IPS-15b (cell line): Measurements from ENCODE around the gene RAB36.
"Not testable (repeated sequence)": the region's sequence is repeated elsewhere in the genome, so short reads cannot be mapped to it uniquely, and the experiment has no call there.

Source experiments
- H3K27me3 ChIP-seq: one replicate; pipeline ENCODE4 v1.6.1; 2013; ENCODE audit warnings: low read length; ENCODE audit not compliant: control insufficient read depth, insufficient read depth
- H3K36me3 ChIP-seq: one replicate; pipeline ENCODE4 v1.6.1; 2013; ENCODE audit warnings: low read length; ENCODE audit not compliant: control insufficient read depth, insufficient read depth
- H3K4me1 ChIP-seq: one replicate; pipeline ENCODE4 v1.6.1; 2013; ENCODE audit warnings: mild to moderate bottlenecking, low read length; ENCODE audit not compliant: control insufficient read depth, insufficient read depth
- H3K4me3 ChIP-seq: one replicate; pipeline ENCODE4 v1.5.1; 2013; ENCODE audit warnings: low read depth, low read length
- H3K9ac ChIP-seq: one replicate; pipeline ENCODE4 v1.6.1; 2013; ENCODE audit warnings: low read depth, mild to moderate bottlenecking, low read length
- H3K9me3 ChIP-seq: one replicate; pipeline ENCODE4 v1.6.1; 2013; ENCODE audit warnings: mild to moderate bottlenecking, low read length; ENCODE audit not compliant: control insufficient read depth, insufficient read depth

The RAB36 gene

GRCh38 chr22:23133922-23134321 lies 11.4 kb upstream of the RAB36 start:
- no peaks in the 10 kb centered on the region for H3K36me3 ChIP-seq
- H3K9me3 ChIP-seq, result no peaks in the 10 kb centered on the region
- no peaks in the 10 kb centered on the region for H3K4me1 ChIP-seq

GRCh38 chr22:23136991-23137390 lies 8.3 kb upstream of the RAB36 start:
- H3K4me3 ChIP-seq, H3K36me3 ChIP-seq, H3K4me1 ChIP-seq, H3K9ac ChIP-seq, H3K9me3 ChIP-seq, H3K27me3 ChIP-seq: not testable (repeated sequence)

More at GRCh38 chr22:23133922-23134321, 11.4 kb upstream of the RAB36 start:
- Histone ChIP-seq H3K4me3 (no peak overlapping the region), H3K9ac (no peak overlapping the region), H3K27me3 (no peaks in the 10 kb centered on the region)

- H3K27me3 ChIP-seq, result no peaks in the 10 kb centered on the region
- no peaks in the 10 kb centered on the region for H3K9me3 ChIP-seq
- no peak overlapping the region for H3K9ac ChIP-seq
- no peaks in the 10 kb centered on the region for H3K36me3 ChIP-seq
- H3K4me1 ChIP-seq, result peaks cover 3% of the 10 kb centered on the region
- H3K4me3 ChIP-seq, result no peak overlapping the region
These were observed 7.8 kb upstream of the RAB36 start for GRCh38 chr22:23137468-23137867.

- H3K4me1 ChIP-seq, result peaks cover 3% of the 10 kb centered on the region
- H3K9ac ChIP-seq, result no peak overlapping the region
- H3K4me3 ChIP-seq, result no peak overlapping the region
- H3K36me3 ChIP-seq, result no peaks in the 10 kb centered on the region
- no peaks in the 10 kb centered on the region for H3K27me3 ChIP-seq
- H3K9me3 ChIP-seq, result no peaks in the 10 kb centered on the region
These were observed 7.2 kb upstream of the RAB36 start for GRCh38 chr22:23137905-23138561.

GRCh38 chr22:23138584-23139435 lies 6.5 kb upstream of the RAB36 start:
- H3K4me1 ChIP-seq, result peaks cover 3% of the 10 kb centered on the region
- no peak overlapping the region for H3K9ac ChIP-seq
- H3K9me3 ChIP-seq, result no peaks in the 10 kb centered on the region
- no peaks in the 10 kb centered on the region for H3K27me3 ChIP-seq
- no peaks in the 10 kb centered on the region for H3K36me3 ChIP-seq
- H3K4me3 ChIP-seq, result no peak overlapping the region

GRCh38 chr22:23140385-23140784 lies 4.9 kb upstream of the RAB36 start:
- H3K36me3 ChIP-seq, result no peaks in the 10 kb centered on the region
- peaks cover 6% of the 10 kb centered on the region for H3K4me1 ChIP-seq
- no peaks in the 10 kb centered on the region for H3K9me3 ChIP-seq
- H3K4me3 ChIP-seq, result no peak overlapping the region
- H3K9ac ChIP-seq, result no peak overlapping the region
- peaks cover 4% of the 10 kb centered on the region for H3K27me3 ChIP-seq

- Histone ChIP-seq H3K9ac (no peak overlapping the region), H3K27me3 (peaks cover 16% of the 10 kb centered on the region), H3K36me3 (no peaks in the 10 kb centered on the region), H3K4me1 (peaks cover 9% of the 10 kb centered on the region), H3K9me3 (no peaks in the 10 kb centered on the region), H3K4me3 (no peak overlapping the region)
These were observed 2.7 kb upstream of the RAB36 start for GRCh38 chr22:23142546-23143105.

GRCh38 chr22:23143119-23143518 lies 2.2 kb upstream of the RAB36 start:
- H3K4me3 ChIP-seq, result no peak overlapping the region
- H3K36me3 ChIP-seq, result no peaks in the 10 kb centered on the region
- H3K9me3 ChIP-seq, result no peaks in the 10 kb centered on the region
- peaks cover 9% of the 10 kb centered on the region for H3K4me1 ChIP-seq
- no peak overlapping the region for H3K9ac ChIP-seq
- peaks cover 16% of the 10 kb centered on the region for H3K27me3 ChIP-seq

GRCh38 chr22:23144432-23144831 lies 845 bp upstream of the RAB36 start:
- peak overlapping the region; percentile 61 for H3K4me3 ChIP-seq
- no peaks in the 10 kb centered on the region for H3K36me3 ChIP-seq
- H3K9ac ChIP-seq, result no peak overlapping the region
- H3K27me3 ChIP-seq, result peaks cover 16% of the 10 kb centered on the region
- peaks cover 10% of the 10 kb centered on the region for H3K4me1 ChIP-seq
- H3K9me3 ChIP-seq, result no peaks in the 10 kb centered on the region

GRCh38 chr22:23145878-23146470 lies 697 bp downstream of the RAB36 start:
- Histone ChIP-seq H3K9ac (no peak overlapping the region), H3K9me3 (no peaks in the 10 kb centered on the region), H3K4me1 (peaks cover 15% of the 10 kb centered on the region), H3K36me3 (no peaks in the 10 kb centered on the region), H3K27me3 (peaks cover 16% of the 10 kb centered on the region), H3K4me3 (peak overlapping the region; percentile 61)

GRCh38 chr22:23146478-23147205 lies 1.4 kb downstream of the RAB36 start:
- Histone ChIP-seq H3K27me3 (peaks cover 16% of the 10 kb centered on the region), H3K9ac (no peak overlapping the region), H3K9me3 (no peaks in the 10 kb centered on the region), H3K4me3 (no peak overlapping the region), H3K4me1 (peaks cover 12% of the 10 kb centered on the region), H3K36me3 (no peaks in the 10 kb centered on the region)
